ENCODE data around the gene DIAPH3. TPM values are rescaled to one million over a fixed set of nuclear protein-coding genes. Genes with fewer than 3 reads are reported as not detected.

Gene DIAPH3
- total RNA-seq, 1 experiment from 2014 or later = 27.6 TPM

DNA sequence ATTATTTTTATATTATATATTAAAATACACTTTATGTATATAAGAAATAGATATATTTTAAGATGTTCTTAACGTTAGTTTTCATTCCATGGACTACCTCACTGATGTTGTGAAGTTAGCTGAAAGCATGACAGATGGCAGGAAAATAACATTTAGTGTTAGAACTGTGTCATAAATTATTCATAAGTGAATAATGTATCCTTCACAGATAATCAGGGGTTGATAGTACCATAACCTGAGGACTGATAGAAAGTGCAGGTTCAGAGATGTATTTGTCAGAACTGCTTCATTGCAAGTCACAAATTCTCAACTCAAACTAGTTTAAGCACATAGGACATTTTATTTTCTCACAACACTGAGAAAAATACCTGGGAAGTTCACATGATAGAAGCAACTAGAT, 14.6 kb upstream of the DIAPH3 start:
- no peak overlapping the region for H3K27ac Mint-ChIP-seq
- no peaks in the 10 kb centered on the region for H3K4me1 Mint-ChIP-seq
- no peaks in the 10 kb centered on the region for H3K27me3 Mint-ChIP-seq (ENCODE audit: low read depth)
- POLR2A ChIA-PET = no interaction called here
- DNase-seq (ENCODE audit: low spot score) = no peak
- ATAC-seq = no peak
- CTCF ChIA-PET = no interaction called here
- no peaks in the 10 kb centered on the region for H3K36me3 Mint-ChIP-seq
- no peaks in the 10 kb centered on the region for H3K9me3 Mint-ChIP-seq
- no peak overlapping the region for H3K4me3 Mint-ChIP-seq
- TF ChIP-seq, protein P1, sequence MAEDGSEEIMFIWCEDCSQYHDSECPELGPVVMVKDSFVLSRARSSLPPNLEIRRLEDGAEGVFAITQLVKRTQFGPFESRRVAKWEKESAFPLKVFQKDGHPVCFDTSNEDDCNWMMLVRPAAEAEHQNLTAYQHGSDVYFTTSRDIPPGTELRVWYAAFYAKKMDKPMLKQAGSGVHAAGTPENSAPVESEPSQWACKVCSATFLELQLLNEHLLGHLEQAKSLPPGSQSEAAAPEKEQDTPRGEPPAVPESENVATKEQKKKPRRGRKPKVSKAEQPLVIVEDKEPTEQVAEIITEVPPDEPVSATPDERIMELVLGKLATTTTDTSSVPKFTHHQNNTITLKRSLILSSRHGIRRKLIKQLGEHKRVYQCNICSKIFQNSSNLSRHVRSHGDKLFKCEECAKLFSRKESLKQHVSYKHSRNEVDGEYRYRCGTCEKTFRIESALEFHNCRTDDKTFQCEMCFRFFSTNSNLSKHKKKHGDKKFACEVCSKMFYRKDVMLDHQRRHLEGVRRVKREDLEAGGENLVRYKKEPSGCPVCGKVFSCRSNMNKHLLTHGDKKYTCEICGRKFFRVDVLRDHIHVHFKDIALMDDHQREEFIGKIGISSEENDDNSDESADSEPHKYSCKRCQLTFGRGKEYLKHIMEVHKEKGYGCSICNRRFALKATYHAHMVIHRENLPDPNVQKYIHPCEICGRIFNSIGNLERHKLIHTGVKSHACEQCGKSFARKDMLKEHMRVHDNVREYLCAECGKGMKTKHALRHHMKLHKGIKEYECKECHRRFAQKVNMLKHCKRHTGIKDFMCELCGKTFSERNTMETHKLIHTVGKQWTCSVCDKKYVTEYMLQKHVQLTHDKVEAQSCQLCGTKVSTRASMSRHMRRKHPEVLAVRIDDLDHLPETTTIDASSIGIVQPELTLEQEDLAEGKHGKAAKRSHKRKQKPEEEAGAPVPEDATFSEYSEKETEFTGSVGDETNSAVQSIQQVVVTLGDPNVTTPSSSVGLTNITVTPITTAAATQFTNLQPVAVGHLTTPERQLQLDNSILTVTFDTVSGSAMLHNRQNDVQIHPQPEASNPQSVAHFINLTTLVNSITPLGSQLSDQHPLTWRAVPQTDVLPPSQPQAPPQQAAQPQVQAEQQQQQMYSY (CRISPR knock-in tag; IDR thresholded peaks at IDR 0.05) = no peak
- TF ChIP-seq ZNF232 (CRISPR knock-in tag; IDR thresholded peaks at IDR 0.05) = no peak
- no peak for TF ChIP-seq NFYB (CRISPR knock-in tag; conservative IDR thresholded peaks at IDR 0.05; ENCODE audit: low read depth)
- TF ChIP-seq, protein P2, sequence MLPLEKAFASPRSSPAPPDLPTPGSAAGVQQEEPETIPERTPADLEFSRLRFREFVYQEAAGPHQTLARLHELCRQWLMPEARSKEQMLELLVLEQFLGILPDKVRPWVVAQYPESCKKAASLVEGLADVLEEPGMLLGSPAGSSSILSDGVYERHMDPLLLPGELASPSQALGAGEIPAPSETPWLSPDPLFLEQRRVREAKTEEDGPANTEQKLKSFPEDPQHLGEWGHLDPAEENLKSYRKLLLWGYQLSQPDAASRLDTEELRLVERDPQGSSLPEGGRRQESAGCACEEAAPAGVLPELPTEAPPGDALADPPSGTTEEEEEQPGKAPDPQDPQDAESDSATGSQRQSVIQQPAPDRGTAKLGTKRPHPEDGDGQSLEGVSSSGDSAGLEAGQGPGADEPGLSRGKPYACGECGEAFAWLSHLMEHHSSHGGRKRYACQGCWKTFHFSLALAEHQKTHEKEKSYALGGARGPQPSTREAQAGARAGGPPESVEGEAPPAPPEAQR (CRISPR knock-in tag; IDR thresholded peaks at IDR 0.05) = no peak
- TF ChIP-seq, protein P3, sequence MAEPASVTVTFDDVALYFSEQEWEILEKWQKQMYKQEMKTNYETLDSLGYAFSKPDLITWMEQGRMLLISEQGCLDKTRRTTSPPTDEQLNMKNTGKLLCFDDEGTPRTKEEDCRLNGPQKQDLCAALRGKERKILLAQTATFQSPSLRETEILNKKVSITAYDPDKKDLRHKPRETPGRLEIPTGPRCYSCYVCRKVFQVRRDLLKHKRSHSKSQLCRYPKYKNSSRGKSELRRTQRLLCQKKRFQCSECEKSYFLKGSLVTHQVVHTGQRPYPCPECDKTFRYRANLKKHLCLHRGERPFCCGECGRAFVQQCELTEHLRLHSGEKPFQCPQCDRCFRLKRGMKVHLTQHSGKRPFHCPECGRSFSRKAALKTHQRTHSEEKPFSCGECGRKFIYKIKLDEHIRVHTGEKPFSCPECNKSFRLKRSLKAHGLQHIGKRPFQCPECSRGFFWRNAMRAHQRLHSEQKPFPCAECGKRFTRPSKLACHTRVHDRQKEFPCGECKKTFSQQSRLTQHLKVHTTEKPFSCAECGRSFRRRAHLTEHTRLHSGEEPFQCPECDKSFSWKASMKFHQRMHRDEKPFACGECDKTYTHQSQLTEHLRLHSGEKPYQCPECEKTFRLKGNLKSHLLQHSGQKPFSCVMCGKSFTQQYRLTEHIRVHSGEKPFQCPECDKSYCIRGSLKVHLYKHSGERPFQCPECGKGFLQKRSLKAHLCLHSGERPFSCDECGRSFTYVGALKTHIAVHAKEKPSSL (CRISPR knock-in tag; conservative IDR thresholded peaks at IDR 0.05) = no peak
- TF ChIP-seq, protein P4, sequence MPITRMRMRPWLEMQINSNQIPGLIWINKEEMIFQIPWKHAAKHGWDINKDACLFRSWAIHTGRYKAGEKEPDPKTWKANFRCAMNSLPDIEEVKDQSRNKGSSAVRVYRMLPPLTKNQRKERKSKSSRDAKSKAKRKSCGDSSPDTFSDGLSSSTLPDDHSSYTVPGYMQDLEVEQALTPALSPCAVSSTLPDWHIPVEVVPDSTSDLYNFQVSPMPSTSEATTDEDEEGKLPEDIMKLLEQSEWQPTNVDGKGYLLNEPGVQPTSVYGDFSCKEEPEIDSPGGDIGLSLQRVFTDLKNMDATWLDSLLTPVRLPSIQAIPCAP (CRISPR knock-in tag; IDR thresholded peaks at IDR 0.05) = no peak
- TF ChIP-seq MXD4 (CRISPR knock-in tag; IDR thresholded peaks at IDR 0.05; ENCODE audit: borderline replicate concordance) = no peak
- no peak for TF ChIP-seq ZNF671 (CRISPR knock-in tag; IDR thresholded peaks at IDR 0.05)
- no peak for TF ChIP-seq ZBTB21 (CRISPR knock-in tag; IDR thresholded peaks at IDR 0.05; ENCODE audit: borderline replicate concordance)
- no peak for TF ChIP-seq ZNF396 (CRISPR knock-in tag; IDR thresholded peaks at IDR 0.05; ENCODE audit: borderline replicate concordance)
- TF ChIP-seq SMAD3 (CRISPR knock-in tag; IDR thresholded peaks at IDR 0.05; ENCODE audit: borderline replicate concordance) = no peak
- no peak for TF ChIP-seq NR1H2 (CRISPR knock-in tag; IDR thresholded peaks at IDR 0.05)
- no peak for TF ChIP-seq MYBL2 (CRISPR knock-in tag; IDR thresholded peaks at IDR 0.05)
- TF ChIP-seq, protein P5, sequence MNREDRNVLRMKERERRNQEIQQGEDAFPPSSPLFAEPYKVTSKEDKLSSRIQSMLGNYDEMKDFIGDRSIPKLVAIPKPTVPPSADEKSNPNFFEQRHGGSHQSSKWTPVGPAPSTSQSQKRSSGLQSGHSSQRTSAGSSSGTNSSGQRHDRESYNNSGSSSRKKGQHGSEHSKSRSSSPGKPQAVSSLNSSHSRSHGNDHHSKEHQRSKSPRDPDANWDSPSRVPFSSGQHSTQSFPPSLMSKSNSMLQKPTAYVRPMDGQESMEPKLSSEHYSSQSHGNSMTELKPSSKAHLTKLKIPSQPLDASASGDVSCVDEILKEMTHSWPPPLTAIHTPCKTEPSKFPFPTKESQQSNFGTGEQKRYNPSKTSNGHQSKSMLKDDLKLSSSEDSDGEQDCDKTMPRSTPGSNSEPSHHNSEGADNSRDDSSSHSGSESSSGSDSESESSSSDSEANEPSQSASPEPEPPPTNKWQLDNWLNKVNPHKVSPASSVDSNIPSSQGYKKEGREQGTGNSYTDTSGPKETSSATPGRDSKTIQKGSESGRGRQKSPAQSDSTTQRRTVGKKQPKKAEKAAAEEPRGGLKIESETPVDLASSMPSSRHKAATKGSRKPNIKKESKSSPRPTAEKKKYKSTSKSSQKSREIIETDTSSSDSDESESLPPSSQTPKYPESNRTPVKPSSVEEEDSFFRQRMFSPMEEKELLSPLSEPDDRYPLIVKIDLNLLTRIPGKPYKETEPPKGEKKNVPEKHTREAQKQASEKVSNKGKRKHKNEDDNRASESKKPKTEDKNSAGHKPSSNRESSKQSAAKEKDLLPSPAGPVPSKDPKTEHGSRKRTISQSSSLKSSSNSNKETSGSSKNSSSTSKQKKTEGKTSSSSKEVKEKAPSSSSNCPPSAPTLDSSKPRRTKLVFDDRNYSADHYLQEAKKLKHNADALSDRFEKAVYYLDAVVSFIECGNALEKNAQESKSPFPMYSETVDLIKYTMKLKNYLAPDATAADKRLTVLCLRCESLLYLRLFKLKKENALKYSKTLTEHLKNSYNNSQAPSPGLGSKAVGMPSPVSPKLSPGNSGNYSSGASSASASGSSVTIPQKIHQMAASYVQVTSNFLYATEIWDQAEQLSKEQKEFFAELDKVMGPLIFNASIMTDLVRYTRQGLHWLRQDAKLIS (CRISPR knock-in tag; IDR thresholded peaks at IDR 0.05; ENCODE audit: borderline replicate concordance) = no peak

DNA sequence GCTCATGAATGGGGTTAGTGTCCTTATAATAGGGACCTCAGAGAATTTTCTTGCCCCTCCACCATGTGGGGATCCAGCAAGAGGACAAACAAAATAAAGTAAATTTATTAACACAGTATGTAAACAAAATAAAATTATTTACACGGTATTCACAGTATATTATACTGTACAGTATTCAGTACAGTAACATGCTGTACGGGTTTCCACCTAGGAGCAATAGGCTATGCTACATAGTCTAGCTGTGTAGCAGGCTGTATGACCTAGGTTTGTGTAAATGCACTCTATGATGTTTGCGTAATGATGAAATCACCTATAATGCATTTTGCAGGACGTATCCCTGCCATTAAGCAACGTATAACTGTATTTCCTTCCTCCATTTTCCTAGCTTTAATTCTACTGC, 11.8 kb upstream of the DIAPH3 start:
- H3K4me1 Mint-ChIP-seq = no peaks in the 10 kb centered on the region
- DNase-seq (ENCODE audit: low spot score) (no peak), ATAC-seq (no peak)
- no peaks in the 10 kb centered on the region for H3K27me3 Mint-ChIP-seq (ENCODE audit: low read depth)
- H3K36me3 Mint-ChIP-seq = no peaks in the 10 kb centered on the region
- ChIA-PET POLR2A (no interaction called here), CTCF (no interaction called here)
- H3K9me3 Mint-ChIP-seq = no peaks in the 10 kb centered on the region
- H3K4me3 Mint-ChIP-seq = no peak overlapping the region
- H3K27ac Mint-ChIP-seq = no peak overlapping the region
- TF ChIP-seq SOX15 (CRISPR knock-in tag; IDR thresholded peaks at IDR 0.05) (no peak), ZNF423 (CRISPR knock-in tag; IDR thresholded peaks at IDR 0.05) (no peak), TEAD1 (CRISPR knock-in tag; IDR thresholded peaks at IDR 0.05) (no peak), GABPB1 (CRISPR knock-in tag; IDR thresholded peaks at IDR 0.05) (no peak), ZNF121 (CRISPR knock-in tag; IDR thresholded peaks at IDR 0.05) (no peak), OVOL2 (CRISPR knock-in tag; IDR thresholded peaks at IDR 0.05; ENCODE audit: borderline replicate concordance) (no peak), FOXP1 (CRISPR knock-in tag; IDR thresholded peaks at IDR 0.05; ENCODE audit: borderline replicate concordance) (no peak)
- TF ChIP-seq, protein P6, sequence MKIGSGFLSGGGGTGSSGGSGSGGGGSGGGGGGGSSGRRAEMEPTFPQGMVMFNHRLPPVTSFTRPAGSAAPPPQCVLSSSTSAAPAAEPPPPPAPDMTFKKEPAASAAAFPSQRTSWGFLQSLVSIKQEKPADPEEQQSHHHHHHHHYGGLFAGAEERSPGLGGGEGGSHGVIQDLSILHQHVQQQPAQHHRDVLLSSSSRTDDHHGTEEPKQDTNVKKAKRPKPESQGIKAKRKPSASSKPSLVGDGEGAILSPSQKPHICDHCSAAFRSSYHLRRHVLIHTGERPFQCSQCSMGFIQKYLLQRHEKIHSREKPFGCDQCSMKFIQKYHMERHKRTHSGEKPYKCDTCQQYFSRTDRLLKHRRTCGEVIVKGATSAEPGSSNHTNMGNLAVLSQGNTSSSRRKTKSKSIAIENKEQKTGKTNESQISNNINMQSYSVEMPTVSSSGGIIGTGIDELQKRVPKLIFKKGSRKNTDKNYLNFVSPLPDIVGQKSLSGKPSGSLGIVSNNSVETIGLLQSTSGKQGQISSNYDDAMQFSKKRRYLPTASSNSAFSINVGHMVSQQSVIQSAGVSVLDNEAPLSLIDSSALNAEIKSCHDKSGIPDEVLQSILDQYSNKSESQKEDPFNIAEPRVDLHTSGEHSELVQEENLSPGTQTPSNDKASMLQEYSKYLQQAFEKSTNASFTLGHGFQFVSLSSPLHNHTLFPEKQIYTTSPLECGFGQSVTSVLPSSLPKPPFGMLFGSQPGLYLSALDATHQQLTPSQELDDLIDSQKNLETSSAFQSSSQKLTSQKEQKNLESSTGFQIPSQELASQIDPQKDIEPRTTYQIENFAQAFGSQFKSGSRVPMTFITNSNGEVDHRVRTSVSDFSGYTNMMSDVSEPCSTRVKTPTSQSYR (CRISPR knock-in tag; IDR thresholded peaks at IDR 0.05) = no peak

Data from WTC11 (cell line).